ENCODE measurements around the gene GPM6B.

Gene GPM6B

DNA sequence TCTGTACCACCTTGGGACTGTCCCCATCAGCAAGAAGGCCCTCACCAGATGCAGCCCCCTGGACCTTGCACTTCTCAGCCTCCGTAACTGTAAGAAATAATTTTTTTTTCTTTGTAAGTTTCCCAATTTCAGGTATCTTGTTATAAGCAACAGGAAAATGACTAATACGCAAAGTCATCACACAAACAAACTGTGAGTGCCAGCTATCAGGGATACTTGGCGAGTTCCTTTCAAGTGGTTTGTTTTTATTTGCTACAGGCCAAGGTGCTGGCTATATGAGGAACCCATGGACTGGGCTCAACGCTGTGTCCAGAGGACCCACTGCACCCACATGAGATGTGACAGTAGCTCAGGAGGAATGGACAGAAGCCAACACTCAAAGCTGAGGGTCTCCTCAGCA, 11.5 kb upstream of the GPM6B start:
- Histone ChIP-seq H3K4me2 (ENCODE audit: low read length) (no peak overlapping the region), H3K23ac (ENCODE audit: low read length) (no peak overlapping the region), H2AFZ (ENCODE audit: insufficient read depth, low read length, poor library complexity) (no peak overlapping the region), H4K12ac (ENCODE audit: low read depth, low read length) (no peak overlapping the region), H3K79me1 (ENCODE audit: low read length) (no peaks in the 10 kb centered on the region), H3K4me3 (ENCODE audit: low read depth, low read length) (no peak overlapping the region), H3K9me3 (ENCODE audit: insufficient read depth, low read depth, low read length) (no peaks in the 10 kb centered on the region), H3K27ac (ENCODE audit: low read depth, low read length) (no peak overlapping the region), H3K79me2 (ENCODE audit: control insufficient read depth, insufficient read depth, low read length, poor library complexity) (no peaks in the 10 kb centered on the region), H2BK120ac (ENCODE audit: insufficient read depth, low read length, poor library complexity) (no peak overlapping the region), H3K36me3 (ENCODE audit: control insufficient read depth in 1 of 2, insufficient read depth in 2 of 2, low read length in 2 of 2) (no peaks in the 10 kb centered on the region), H2BK5ac (ENCODE audit: low read depth, low read length, poor library complexity) (no peak overlapping the region), H3K4ac (ENCODE audit: low read depth, low read length) (no peak overlapping the region), H3K9ac (ENCODE audit: low read length) (no peak overlapping the region), H3K18ac (ENCODE audit: low read length) (no peak overlapping the region), H4K91ac (ENCODE audit: low read depth, low read length) (no peak overlapping the region), H4K8ac (ENCODE audit: low read depth, low read length) (no peak overlapping the region), H2AK5ac (ENCODE audit: low read length) (no peak overlapping the region), H3K27me3 (ENCODE audit: insufficient read depth, low read length) (no peaks in the 10 kb centered on the region), H3K4me1 (ENCODE audit: control insufficient read depth in 1 of 2, insufficient read depth in 2 of 2, low read length in 2 of 2) (no peaks in the 10 kb centered on the region), H3K14ac (ENCODE audit: low read length) (no peak overlapping the region), H2BK12ac (ENCODE audit: low read length) (no peak overlapping the region)
- no CpG with 5 or more reads among the region's 4 CpGs for WGBS (ENCODE audit: extremely low coverage, insufficient coverage, insufficient read length)
- no peak for DNase-seq

DNA sequence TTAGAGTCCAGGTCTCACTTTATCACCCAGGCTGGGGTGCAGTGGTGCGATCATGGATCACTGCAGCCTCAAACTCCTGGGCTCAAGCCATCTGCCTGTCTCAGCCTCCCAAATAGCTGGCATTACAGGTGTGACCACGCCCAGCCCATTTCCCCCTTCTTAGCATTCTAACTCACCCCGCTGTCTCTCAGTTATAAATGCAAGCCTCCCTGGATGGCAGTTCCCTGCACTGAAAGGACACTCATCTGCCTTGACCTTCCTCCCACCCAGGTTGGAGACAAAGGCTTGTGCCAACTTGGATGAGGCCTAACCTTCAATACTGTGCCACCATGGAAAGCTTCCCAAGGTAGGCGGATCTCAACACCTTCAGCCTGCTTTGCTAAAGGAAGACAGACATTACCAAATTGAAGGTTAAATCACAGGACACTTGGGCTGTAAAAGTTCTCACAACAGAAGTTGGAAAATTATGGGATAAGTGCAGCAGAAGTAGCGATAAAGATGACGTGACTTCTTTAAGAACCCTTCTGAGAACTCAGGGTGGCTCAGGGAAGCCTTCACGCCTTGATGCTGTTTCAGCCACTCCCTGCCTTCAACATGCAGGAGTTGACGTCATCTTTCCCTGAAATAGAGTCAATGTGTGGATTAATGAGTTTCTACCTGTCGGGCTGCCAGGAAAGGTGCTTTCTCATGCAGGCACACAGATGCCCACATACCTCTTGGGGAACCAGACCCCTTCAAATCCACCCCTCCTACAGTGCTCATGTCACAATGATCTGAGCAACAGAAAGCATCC, 10.6 kb upstream of the GPM6B start:
- Histone ChIP-seq H3K9ac (ENCODE audit: low read length) (no peak overlapping the region), H3K4me1 (ENCODE audit: control insufficient read depth in 1 of 2, insufficient read depth in 2 of 2, low read length in 2 of 2) (no peaks in the 10 kb centered on the region), H4K91ac (ENCODE audit: low read depth, low read length) (no peak overlapping the region), H3K4me3 (ENCODE audit: low read depth, low read length) (no peak overlapping the region), H4K8ac (ENCODE audit: low read depth, low read length) (no peak overlapping the region), H3K27ac (ENCODE audit: low read depth, low read length) (no peak overlapping the region), H2AK5ac (ENCODE audit: low read length) (no peak overlapping the region), H3K79me1 (ENCODE audit: low read length) (no peaks in the 10 kb centered on the region), H3K79me2 (ENCODE audit: control insufficient read depth, insufficient read depth, low read length, poor library complexity) (no peaks in the 10 kb centered on the region), H4K12ac (ENCODE audit: low read depth, low read length) (no peak overlapping the region), H3K4me2 (ENCODE audit: low read length) (no peak overlapping the region), H3K27me3 (ENCODE audit: insufficient read depth, low read length) (no peaks in the 10 kb centered on the region), H3K18ac (ENCODE audit: low read length) (no peak overlapping the region), H3K9me3 (ENCODE audit: insufficient read depth, low read depth, low read length) (no peaks in the 10 kb centered on the region), H3K14ac (ENCODE audit: low read length) (no peak overlapping the region), H3K4ac (ENCODE audit: low read depth, low read length) (no peak overlapping the region), H3K23ac (ENCODE audit: low read length) (no peak overlapping the region), H2BK5ac (ENCODE audit: low read depth, low read length, poor library complexity) (no peak overlapping the region), H2BK120ac (ENCODE audit: insufficient read depth, low read length, poor library complexity) (no peak overlapping the region), H3K36me3 (ENCODE audit: control insufficient read depth in 1 of 2, insufficient read depth in 2 of 2, low read length in 2 of 2) (no peaks in the 10 kb centered on the region), H2BK12ac (ENCODE audit: low read length) (no peak overlapping the region), H2AFZ (ENCODE audit: insufficient read depth, low read length, poor library complexity) (no peak overlapping the region)
- no CpG with 5 or more reads among the region's 9 CpGs for WGBS (ENCODE audit: extremely low coverage, insufficient coverage, insufficient read length)
- no peak for DNase-seq

DNA sequence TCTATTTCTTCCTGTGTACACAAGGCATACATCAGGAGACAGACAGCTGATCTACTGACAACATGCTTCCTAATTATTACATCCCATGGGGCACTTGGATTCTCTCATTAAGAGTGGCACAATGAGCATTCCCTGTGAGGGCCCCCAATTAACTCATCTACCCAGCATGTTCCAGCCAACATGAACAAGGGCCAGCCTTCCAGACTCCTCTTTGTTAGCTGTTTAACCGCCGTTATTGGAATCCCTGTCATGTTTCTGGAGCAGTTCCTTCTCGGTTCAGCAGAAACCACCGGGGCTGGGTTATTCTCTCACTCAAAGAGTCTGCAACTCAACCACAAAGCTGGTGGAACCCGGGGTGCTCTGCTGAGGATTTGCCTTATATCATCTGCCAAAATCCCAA, 9.9 kb upstream of the GPM6B start:
- Histone ChIP-seq H3K36me3 (ENCODE audit: control insufficient read depth in 1 of 2, insufficient read depth in 2 of 2, low read length in 2 of 2) (no peaks in the 10 kb centered on the region), H2BK5ac (ENCODE audit: low read depth, low read length, poor library complexity) (no peak overlapping the region), H3K27me3 (ENCODE audit: insufficient read depth, low read length) (no peaks in the 10 kb centered on the region), H2BK120ac (ENCODE audit: insufficient read depth, low read length, poor library complexity) (no peak overlapping the region), H3K79me1 (ENCODE audit: low read length) (no peaks in the 10 kb centered on the region), H2AK5ac (ENCODE audit: low read length) (no peak overlapping the region), H2AFZ (ENCODE audit: insufficient read depth, low read length, poor library complexity) (no peak overlapping the region), H3K4me1 (ENCODE audit: control insufficient read depth in 1 of 2, insufficient read depth in 2 of 2, low read length in 2 of 2) (no peaks in the 10 kb centered on the region), H3K23ac (ENCODE audit: low read length) (no peak overlapping the region), H3K18ac (ENCODE audit: low read length) (no peak overlapping the region), H3K14ac (ENCODE audit: low read length) (no peak overlapping the region), H2BK12ac (ENCODE audit: low read length) (no peak overlapping the region), H3K9ac (ENCODE audit: low read length) (no peak overlapping the region), H3K4ac (ENCODE audit: low read depth, low read length) (no peak overlapping the region), H3K4me3 (ENCODE audit: low read depth, low read length) (no peak overlapping the region), H3K4me2 (ENCODE audit: low read length) (no peak overlapping the region), H3K79me2 (ENCODE audit: control insufficient read depth, insufficient read depth, low read length, poor library complexity) (no peaks in the 10 kb centered on the region), H3K27ac (ENCODE audit: low read depth, low read length) (no peak overlapping the region), H3K9me3 (ENCODE audit: insufficient read depth, low read depth, low read length) (no peaks in the 10 kb centered on the region), H4K91ac (ENCODE audit: low read depth, low read length) (no peak overlapping the region), H4K8ac (ENCODE audit: low read depth, low read length) (no peak overlapping the region), H4K12ac (ENCODE audit: low read depth, low read length) (no peak overlapping the region)
- WGBS (ENCODE audit: extremely low coverage, insufficient coverage, insufficient read length) = no CpG with 5 or more reads among the region's 5 CpGs
- no peak for DNase-seq

DNA sequence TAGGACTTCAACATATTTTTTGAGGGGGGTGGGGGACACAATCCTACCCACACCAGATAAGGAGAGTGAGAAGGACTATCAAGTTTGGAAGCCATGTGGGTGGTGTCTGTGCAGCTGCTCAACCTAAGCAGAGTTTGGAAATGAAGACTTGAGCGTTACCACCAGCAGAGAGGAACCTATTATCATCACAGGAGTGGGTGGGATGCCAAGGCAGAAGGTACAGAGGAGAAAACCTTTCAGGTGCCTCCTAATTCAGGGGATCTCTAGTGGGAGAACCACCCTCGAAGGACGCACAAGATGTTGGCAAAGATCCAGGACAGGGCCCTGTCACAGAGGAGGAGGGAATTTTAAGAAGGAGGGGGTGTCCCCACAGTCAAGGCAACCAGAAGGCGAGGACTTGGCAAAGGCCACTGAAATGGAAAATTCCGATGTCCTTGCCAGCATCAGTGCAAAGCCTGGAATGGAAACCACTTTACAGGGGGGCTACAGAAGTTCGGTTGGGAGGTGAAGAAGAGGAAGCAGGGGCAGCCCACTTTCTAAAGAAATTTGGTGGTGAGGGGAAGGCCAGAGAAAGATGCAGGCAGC, 8.4 kb upstream of the GPM6B start:
- Histone ChIP-seq H2BK5ac (ENCODE audit: low read depth, low read length, poor library complexity) (no peak overlapping the region), H2BK120ac (ENCODE audit: insufficient read depth, low read length, poor library complexity) (no peak overlapping the region), H3K4me2 (ENCODE audit: low read length) (no peak overlapping the region), H3K79me1 (ENCODE audit: low read length) (no peaks in the 10 kb centered on the region), H3K23ac (ENCODE audit: low read length) (no peak overlapping the region), H3K4me3 (ENCODE audit: low read depth, low read length) (no peak overlapping the region), H2AFZ (ENCODE audit: insufficient read depth, low read length, poor library complexity) (no peak overlapping the region), H3K9ac (ENCODE audit: low read length) (no peak overlapping the region), H3K4me1 (ENCODE audit: control insufficient read depth in 1 of 2, insufficient read depth in 2 of 2, low read length in 2 of 2) (no peaks in the 10 kb centered on the region), H2BK12ac (ENCODE audit: low read length) (no peak overlapping the region), H3K9me3 (ENCODE audit: insufficient read depth, low read depth, low read length) (no peaks in the 10 kb centered on the region), H3K27me3 (ENCODE audit: insufficient read depth, low read length) (no peaks in the 10 kb centered on the region), H2AK5ac (ENCODE audit: low read length) (no peak overlapping the region), H4K12ac (ENCODE audit: low read depth, low read length) (no peak overlapping the region), H3K27ac (ENCODE audit: low read depth, low read length) (no peak overlapping the region), H3K14ac (ENCODE audit: low read length) (no peak overlapping the region), H4K91ac (ENCODE audit: low read depth, low read length) (no peak overlapping the region), H3K36me3 (ENCODE audit: control insufficient read depth in 1 of 2, insufficient read depth in 2 of 2, low read length in 2 of 2) (no peaks in the 10 kb centered on the region), H4K8ac (ENCODE audit: low read depth, low read length) (no peak overlapping the region), H3K18ac (ENCODE audit: low read length) (no peak overlapping the region), H3K4ac (ENCODE audit: low read depth, low read length) (no peak overlapping the region), H3K79me2 (ENCODE audit: control insufficient read depth, insufficient read depth, low read length, poor library complexity) (no peaks in the 10 kb centered on the region)
- DNase-seq = no peak
- WGBS (ENCODE audit: extremely low coverage, insufficient coverage, insufficient read length) = no CpG with 5 or more reads among the region's 6 CpGs
